HG02943 (cell line): ENCODE measurements around the gene TMA7.

Source experiments
- ATAC-seq: cut with Tn5 transposase; IDR thresholded peaks from one replicate; pipeline ENCODE4 v1.9.1; 2021; ENCODE audit warnings: mild to moderate bottlenecking, low read depth, moderate library complexity; ENCODE audit not compliant: unreplicated experiment

The TMA7 gene

DNA sequence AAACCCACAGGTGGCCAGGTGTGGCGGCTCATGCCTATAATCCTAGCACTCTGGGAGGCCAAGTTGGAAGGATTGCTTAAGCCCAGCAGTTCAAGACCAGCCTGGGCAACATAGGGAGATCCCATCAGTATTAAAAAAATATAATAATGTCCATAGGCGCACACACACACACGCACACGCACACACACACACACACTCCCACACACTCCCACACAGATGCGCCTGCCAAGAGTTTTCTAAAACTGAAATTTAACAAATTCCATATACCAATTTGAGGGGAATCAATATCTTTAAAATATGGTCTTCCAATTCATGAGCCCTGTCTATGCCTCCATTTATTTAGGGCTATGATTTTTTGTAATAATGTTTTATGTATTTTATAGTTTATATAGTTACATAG lies 46.9 kb downstream of the TMA7 start:
- ATAC-seq = no peak

DNA sequence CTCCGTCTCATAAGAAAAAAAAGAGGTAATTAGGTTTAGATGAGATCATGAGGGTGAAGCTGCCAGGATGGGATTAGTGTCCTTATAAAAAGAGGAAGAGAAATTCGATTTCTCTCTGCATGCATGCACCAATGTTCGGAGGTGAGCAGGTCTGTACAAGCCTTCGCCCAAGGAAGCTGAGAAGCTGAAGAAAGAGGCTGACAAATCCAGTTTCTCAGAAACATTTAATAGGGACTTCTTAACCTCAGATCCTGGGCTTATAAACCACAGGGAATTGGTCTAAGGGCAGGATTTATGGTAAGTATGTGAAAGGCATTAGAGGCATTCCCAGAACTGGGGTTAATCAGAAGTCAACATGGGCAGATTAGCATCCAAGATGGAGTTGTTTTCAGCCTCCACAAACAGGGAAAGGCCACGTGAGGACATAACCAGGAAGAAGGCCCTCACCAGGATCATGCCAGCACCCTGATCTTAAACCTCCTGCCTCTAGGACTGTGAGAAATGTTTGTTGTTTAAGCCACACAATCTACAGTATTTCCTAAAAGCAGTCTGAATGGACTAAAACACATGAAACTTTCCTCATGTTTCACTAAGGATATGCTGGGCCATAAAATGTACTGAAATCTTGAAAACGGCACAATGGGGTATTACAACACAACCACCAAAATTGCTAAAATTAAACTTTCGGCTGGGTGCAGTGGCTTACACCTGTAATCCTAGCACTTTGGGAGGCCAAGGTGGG lies 52.6 kb downstream of the TMA7 start:
- no peak for ATAC-seq

- ATAC-seq = no peak
These were observed 53.1 kb downstream of the TMA7 start for GRCh38 chr3:48493203-48493501.
